HG02840 (cell line): ENCODE measurements around the gene ID3.

Experiments used
- ATAC-seq: cut with Tn5 transposase; IDR thresholded peaks from one replicate; pipeline ENCODE4 v1.9.1; 2021; ENCODE audit warnings: mild to moderate bottlenecking, moderate library complexity, moderate number of reproducible peaks; ENCODE audit not compliant: unreplicated experiment, low FRiP score

Gene ID3

DNA sequence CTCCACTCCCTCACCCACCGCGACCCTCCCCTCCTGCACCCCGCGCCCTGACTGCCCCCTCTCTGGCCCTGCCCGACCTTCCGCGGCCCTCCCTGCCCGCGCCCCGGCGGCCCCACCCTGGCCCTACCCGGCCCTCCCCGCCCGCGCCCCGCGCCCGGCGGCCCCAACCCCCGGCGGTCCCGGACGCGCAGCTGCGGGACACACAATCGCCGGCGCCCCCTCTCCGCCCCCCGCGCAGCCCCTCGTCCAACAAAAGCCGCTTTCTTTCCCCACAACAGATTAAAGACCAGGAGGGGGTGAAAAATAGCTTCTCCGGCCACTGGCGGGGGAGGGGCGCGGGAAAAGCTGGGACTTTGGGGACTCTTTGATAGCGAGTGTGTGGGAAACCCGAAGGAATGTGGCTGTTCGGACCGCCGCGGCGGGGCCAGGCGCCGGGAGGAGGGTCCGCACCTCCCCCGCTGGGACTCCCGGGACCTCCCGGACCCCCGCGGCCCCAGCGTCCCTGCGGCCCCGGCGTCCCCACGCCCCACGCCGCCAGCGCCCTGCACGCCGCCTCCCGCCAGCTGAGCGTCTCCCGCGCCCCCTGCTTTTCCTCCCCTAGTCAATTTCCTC is 8.8 kb upstream of the ID3 start:
- ATAC-seq, result no peak

DNA sequence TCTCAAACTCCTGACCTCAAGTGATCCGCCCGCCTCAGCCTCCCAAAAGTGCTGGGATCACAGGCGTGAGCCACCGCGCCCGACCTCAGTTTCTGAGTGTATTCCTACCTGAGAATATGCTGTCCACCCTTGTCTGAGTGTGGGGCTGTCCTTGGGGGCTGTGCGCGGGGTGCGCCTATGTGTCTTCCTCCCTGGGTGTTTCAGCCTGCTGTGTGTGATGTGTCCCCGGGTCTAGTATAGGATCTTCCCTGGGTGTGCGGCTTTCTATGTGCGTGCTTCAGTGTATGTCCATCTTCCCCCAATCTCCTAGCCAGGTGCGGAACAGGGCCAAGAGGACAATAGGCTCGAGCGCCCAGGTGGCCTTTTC is 8.3 kb upstream of the ID3 start:
- ATAC-seq, result no peak

- ATAC-seq, result no peak
Measured at GRCh38 chr1:23566304-23566703, 7.0 kb upstream of the ID3 start.

- no peak for ATAC-seq
Measured at GRCh38 chr1:23565776-23566175, 6.5 kb upstream of the ID3 start.

- ATAC-seq, result no peak
Measured at GRCh38 chr1:23564529-23565122, 5.3 kb upstream of the ID3 start.

GRCh38 chr1:23563755-23564374 is 4.6 kb upstream of the ID3 start:
- ATAC-seq, result no peak

- ATAC-seq, result no peak
Measured at GRCh38 chr1:23563003-23563402, 3.7 kb upstream of the ID3 start.

DNA sequence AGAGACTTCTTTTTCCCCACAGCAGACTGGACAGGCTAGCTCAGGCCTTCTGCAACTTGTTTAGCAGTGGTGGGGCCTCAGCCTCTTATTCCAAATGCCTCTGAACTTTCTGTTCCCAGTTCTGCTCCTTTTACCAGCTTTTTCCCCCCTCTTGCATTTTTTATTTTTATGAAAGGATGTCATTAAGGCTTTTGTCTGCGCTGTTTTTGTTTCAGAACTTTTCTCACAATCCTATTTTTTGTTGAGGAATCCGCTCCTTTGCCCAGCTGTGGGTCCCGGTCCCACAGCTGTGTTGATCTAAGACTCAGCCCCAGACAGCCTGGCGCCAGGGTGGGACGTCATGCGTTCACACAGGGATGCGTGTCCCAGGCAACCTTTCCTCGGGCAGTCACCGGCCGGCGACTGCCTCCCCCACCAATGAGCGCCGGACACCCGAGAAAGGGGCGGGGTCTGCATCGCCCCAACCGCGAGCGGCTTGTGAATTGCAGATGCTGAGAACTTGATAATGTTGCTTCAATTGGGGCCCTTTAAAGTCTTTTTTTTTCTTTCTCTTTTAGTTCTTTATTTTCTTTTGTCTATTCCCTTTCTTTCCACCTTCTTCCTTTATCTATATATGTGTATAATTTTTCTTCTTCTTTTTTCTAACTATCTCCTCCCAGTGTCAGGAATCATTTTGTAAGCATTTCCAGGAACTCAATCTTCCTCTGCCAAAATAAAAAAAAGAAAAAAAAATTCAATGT is 3.0 kb upstream of the ID3 start:
- no peak for ATAC-seq

- no peak for ATAC-seq
Measured at GRCh38 chr1:23561813-23562100, 2.5 kb upstream of the ID3 start.

DNA sequence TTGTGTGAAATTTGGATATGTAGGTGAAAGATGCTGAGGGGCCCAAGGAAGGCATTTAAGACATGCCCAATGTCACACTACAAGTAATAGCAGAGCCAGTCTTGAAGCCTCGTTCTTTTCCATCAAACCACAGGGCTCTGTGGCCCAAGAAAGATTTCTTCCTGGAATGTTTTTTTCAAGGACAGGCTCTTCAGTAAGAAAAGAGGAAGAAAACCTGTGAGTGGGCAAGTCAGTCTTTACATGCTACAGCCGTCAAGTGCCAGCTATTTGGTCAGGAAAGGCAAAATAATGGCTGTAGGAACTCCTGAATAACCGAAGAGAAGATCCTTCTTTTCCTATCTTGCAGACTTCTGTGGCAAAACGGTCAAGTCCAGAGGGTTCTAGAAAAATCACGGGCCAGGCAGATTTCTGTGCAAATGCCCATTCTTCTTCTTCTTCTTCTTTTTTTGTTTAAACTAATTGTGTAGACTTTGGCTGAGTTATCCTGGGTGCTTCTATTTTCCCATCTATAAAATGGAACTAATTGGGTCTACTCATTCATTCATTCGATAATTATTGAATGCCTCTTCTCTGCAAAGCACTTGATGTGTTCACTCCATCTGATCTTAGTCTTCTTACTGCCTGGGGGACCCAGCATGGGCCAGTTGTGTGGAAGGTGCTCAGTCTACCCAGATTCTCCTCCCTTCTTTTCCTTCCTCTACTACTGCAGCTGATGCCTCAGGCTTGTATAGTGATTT is 1.9 kb upstream of the ID3 start:
- ATAC-seq, result no peak

DNA sequence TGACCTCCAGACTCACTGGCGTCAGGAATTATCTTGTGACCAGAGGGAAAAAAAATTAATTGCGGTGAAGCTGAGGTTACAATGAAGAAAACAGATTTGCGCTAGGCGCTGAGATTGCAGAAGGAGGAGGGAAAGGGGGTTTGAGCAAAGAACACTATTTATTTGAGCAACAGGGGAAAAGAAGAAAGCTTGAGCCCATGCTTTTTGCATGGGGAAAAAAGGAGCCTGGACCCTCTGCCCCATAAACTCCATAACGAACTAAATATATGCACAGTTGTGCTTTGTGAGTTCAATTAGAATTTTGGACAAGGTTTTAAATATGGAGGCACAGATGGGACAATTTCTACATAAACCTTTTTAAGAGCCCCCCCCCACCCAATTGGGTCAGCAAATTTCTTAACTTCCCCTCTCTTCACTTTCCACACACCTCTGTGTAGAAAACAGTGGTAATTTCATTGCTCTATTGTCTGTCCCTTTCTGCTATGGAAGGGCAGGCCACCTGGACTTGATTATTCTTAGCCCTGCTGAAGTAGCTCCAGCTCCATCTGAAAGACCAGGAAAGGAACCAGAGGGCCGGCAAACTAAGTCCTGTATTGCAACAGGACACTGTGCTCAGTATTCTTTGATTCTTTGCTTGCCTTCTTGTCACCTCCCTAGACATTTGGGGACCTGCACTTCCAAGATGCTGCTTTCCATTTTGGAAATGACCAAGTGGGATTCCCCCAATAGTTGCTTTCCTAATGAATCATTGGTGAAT is 862 bp upstream of the ID3 start:
- no peak for ATAC-seq

DNA sequence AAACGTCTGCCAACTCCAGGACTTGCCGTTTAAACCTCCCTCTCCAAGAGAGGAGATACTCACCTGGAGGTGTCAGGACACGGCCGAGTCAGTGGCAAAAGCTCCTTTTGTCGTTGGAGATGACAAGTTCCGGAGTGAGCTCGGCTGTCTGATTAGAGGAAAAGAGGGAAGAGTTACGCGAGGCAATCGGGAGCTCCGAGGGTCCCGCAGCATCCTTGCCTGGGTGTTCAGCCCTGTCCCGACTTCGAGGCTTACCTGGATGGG is 497 bp downstream of the ID3 start:
- no peak for ATAC-seq

DNA sequence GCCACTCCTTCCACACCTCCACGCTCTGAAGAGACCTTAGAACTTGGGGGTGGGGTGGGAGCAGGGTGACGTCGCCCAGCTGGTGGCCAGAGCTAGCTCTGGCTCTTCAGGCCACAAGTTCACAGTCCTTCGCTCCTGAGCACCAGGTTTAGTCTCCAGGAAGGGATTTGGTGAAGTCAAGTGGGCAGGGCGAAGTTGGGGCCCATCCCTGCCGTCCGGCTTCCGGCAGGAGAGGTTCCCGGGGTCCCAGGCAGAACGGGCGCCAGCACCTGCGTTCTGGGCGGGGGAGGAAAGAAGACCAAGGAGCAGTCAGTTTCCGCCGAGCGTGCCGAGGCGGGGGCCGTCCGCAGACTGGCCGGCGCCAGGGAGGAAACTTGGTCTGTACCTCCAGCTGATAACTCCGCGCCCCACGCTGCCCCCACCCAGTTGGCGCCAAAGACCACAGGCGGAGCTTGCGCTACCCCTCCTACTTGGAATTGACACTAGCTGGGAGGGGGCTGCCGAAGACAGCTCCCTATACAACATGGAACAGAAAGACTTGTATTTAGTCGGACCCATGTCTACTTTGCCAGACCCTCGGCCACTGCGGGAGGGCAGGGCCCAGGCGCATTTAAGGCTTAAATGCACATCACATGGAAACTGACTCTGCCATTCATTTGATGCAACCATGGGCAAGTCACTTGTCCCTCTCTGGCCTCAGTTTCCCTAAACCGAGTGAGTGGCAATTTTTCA is 995 bp downstream of the ID3 start:
- no peak for ATAC-seq

GRCh38 chr1:23557471-23558124 is 1.7 kb downstream of the ID3 start:
- ATAC-seq, result no peak

- no peak for ATAC-seq
Measured at GRCh38 chr1:23556635-23557470, 2.4 kb downstream of the ID3 start.

DNA sequence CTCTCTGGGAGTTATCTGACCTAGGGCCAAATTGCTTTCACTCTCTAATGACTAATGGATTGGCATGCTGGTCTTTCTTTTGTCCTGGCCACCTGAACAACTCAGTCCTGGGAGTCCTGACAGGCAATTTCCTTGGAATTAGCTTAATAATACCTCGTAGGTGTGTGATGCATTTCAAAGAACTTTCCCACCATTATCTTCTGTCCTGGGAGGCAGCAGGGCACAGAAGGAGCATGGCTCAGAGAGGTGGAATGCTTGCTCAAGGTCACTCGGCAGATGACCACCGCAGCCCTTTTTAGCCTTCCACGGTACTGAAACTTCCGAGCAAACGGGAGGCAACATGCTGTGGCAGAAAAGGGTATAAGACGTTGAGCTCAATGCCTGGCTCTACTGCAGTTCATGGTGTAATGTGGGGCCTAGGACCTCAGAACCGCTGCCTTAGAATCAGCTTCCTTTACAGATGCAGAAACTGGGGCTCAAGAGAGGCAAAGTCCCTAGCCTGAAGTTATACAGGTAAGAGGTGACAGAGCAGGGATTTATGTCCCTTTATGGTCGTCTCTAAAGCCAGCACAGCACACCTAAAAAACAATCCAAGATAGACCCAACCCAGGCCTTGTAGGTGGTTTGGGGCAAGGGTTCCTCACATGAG is 3.2 kb downstream of the ID3 start:
- ATAC-seq, result no peak

DNA sequence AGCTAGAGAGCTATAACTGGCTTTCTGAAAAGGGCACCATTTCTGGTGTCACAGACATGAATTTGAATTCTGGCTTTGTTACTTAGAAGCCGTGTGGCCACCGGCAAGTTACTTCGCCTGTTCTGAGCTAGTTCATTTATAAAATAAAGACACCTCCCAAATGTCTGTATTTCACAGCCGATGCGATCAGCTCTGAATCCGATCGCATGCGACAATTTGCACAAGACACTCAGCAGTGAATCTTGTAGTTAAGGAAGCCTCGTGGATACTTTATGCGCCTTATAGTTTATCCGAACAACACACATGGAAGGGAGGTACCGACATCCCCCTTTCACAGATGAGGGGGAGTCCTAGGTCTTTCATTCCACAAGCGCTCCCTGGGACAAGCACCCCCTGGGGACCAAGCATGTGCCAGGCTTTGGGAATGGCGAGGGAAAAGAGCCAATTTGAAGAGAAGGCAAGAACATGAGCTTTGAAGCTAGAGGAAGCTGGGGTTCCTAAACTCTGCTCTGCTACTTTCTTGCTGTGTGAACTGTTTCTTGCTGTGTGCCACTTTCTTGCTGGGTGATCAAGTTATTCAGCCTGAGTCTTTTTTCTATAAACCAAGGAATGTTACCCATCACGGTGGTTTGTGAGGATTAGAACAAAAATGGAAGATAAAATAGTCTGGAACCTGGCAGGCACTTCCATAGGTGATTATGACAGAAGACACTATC is 3.9 kb downstream of the ID3 start:
- no peak for ATAC-seq
